GM12878 (cell line): Measurements from ENCODE around the gene SLC34A1. TPM values are rescaled to one million over a fixed set of nuclear protein-coding genes. Genes with fewer than 3 reads are reported as not detected.

ENCODE experiments used
- ATF7 ChIP-seq: fragments of 450-650 bp; IDR thresholded peaks from 2 replicates; pipeline ENCODE4 v1.6.1; 2016; ENCODE audit warnings: low read depth, mild to moderate bottlenecking
- BHLHE40 ChIP-seq, 2 experiments: fragments of 450-650 bp in 1 of 2; IDR thresholded peaks; 2 replicates each; pipeline ENCODE4 v1.6.1; 2011 to 2017; ENCODE audit warnings: low read depth in 2 of 2, borderline replicate concordance in 1 of 2, improper control_type of control experiment in 1 of 2, low read length in 1 of 2, mild to moderate bottlenecking in 1 of 2
- EED ChIP-seq: sonication (generic); IDR thresholded peaks from 2 replicates; pipeline ENCODE4 v1.6.1; 2016; ENCODE audit warnings: antibody characterized with exemption, low read depth
- FOXK2 ChIP-seq: fragments of 450-650 bp; IDR thresholded peaks from 2 replicates; pipeline ENCODE4 v1.6.1; 2017; ENCODE audit warnings: mild to moderate bottlenecking, moderate library complexity
- HDAC2 ChIP-seq: fragments of 200-600 bp; sonication (generic); IDR thresholded peaks from 2 replicates; pipeline ENCODE4 v1.6.1; 2017
- IRF4 ChIP-seq: IDR thresholded peaks from 2 replicates; pipeline ENCODE4 v1.6.1; 2011; ENCODE audit warnings: low read depth, low read length
- NFYB ChIP-seq: IDR thresholded peaks from 2 replicates; pipeline ENCODE4 v1.6.1; 2011; ENCODE audit warnings: low read depth, mild to moderate bottlenecking, low read length, improper control_type of control experiment, moderate library complexity; ENCODE audit not compliant: insufficient read depth
- PAX5 ChIP-seq: IDR thresholded peaks from 2 replicates; pipeline ENCODE4 v1.6.1; 2011; ENCODE audit warnings: low read depth, low read length, borderline replicate concordance
- PAX8 ChIP-seq: fragments of 450-650 bp; IDR thresholded peaks from 2 replicates; pipeline ENCODE4 v1.6.1; 2017; ENCODE audit warnings: mild to moderate bottlenecking, moderate library complexity
- POU2F2 ChIP-seq: IDR thresholded peaks from 3 replicates; pipeline ENCODE4 v1.6.1; 2011; ENCODE audit warnings: low read depth, mild to moderate bottlenecking, low read length, borderline replicate concordance
- SIN3A ChIP-seq: IDR thresholded peaks from 2 replicates; pipeline ENCODE4 v1.6.1; 2012; ENCODE audit warnings: low read depth, low read length, improper control_type of control experiment
- SMARCA5 ChIP-seq: fragments of 450-650 bp; IDR thresholded peaks from 2 replicates; pipeline ENCODE4 v1.6.1; 2017; ENCODE audit warnings: mild to moderate bottlenecking
- SMC3 ChIP-seq: IDR thresholded peaks from 2 replicates; pipeline ENCODE4 v1.6.1; 2011; ENCODE audit warnings: low read length, improper control_type of control experiment, borderline replicate concordance
- SP1 ChIP-seq: IDR thresholded peaks from one replicate; pipeline ENCODE4 v1.6.1; 2011; ENCODE audit warnings: low read depth, low read length
- SUZ12 ChIP-seq: fragments of 200-600 bp; sonication (generic); IDR thresholded peaks from one replicate; pipeline ENCODE4 v1.6.1; 2018; ENCODE audit warnings: antibody characterized with exemption, mild to moderate bottlenecking; ENCODE audit not compliant: unreplicated experiment
- polyA plus RNA-seq, 11 experiments: library from polyadenylated mRNA; depleted of rRNA in 4 of 11; unstranded in 6 of 11; stranded (reverse) in 5 of 11; fragments of >200 nt; fragmentation: Nextera tagmentation in 4 of 11; fragmentation: Illumina TruSeq in 1 of 11; extraction: Ambion mirVana in 4 of 11; extraction: Trizol in 1 of 11; gene quantifications; 1 replicate in 1 of 11; 2 replicates in 10 of 11; pipeline versions ENCODE4 v1.2.1 to v1.2.3, GENCODE V29; 2011 to 2016; ENCODE audit warnings: inconsistent platforms in 2 of 11, missing spikeins in 2 of 11, low read depth in 1 of 11
- total RNA-seq, 4 experiments: library from RNA; depleted of rRNA in 3 of 4; stranded (reverse); fragments of >200 nt in 3 of 4; fragmentation: Illumina TruSeq in 1 of 4; extraction: Trizol in 1 of 4; gene quantifications; 2 replicates each; pipeline versions ENCODE4 v1.2.1 to v1.2.3, GENCODE V29; 2013 to 2021
- TF ChIP-seq, protein P1 (sequence below): IDR thresholded peaks from 2 replicates; pipeline ENCODE4 v1.6.1; 2011; ENCODE audit warnings: mild to moderate bottlenecking, low read depth, low read length, moderate library complexity; ENCODE audit not compliant: insufficient replicate concordance
- TF ChIP-seq, protein P2 (sequence below): fragments of 450-650 bp; formaldehyde crosslinking; IDR thresholded peaks from 2 replicates; pipeline ENCODE4 v1.5.0; 2022; ENCODE audit warnings: mild to moderate bottlenecking, missing genetic modification characterization
- TF ChIP-seq, protein P3 (sequence below): fragments of 450-650 bp; IDR thresholded peaks from 2 replicates; pipeline ENCODE4 v1.6.1; 2017; ENCODE audit warnings: mild to moderate bottlenecking, moderate library complexity
- TF ChIP-seq, protein P4 (sequence below): fragments of 450-650 bp; IDR thresholded peaks from 2 replicates; pipeline ENCODE4 v1.6.1; 2017; ENCODE audit warnings: low read depth, mild to moderate bottlenecking, moderate library complexity

Gene SLC34A1
- total and polyA plus RNA-seq, 10 of the 15 experiments (the other 5 are each of a cell fraction or from before 2014, with no cell fraction given): 0.03 to 0.14 (median 0.09) TPM; not detected in 2

DNA sequence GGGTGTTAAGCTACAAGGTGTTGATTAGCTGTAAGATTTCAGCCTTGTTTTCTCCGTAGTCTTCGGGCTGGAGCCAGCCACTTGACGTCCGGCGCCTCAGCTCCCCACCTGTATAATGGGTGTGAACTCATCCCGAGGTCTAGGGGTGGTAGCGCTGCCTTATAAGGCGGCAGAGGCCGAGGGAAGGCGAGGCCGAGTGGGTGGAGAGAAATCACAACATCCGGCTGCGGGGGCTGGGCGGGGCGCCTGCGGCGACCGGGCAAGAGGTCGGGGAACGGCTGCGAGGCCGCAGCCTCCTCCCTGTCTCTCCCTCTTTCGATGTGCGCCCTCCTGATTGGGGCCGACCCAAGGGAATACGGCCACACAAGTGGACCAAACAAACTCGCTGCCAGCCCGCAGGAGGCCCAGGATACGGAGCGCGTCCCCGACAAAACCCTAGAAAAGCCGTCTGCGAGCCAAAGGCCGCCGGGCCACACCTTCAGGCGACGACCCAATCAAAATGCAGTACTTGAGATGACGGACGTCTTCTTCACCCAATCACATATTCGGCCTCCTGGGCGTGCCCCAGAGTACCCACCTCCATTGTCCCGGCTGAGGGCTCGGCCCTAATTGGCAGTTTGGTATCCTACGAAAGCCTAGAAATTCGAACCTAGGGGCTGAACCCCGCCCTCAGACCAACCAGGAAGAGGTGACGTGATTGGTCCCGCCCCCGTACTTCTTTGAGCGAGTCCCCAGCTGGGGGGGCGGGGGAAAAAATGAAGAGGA is 41.7 kb downstream of the SLC34A1 start (continued):
- TF ChIP-seq BHLHE40 (IDR thresholded peaks at IDR 0.05; ENCODE audit: borderline replicate concordance in 1 of 2, low read depth in 2 of 2, low read length in 1 of 2): peak; percentile 3 to 64; a peak in 1 of 4 replicates
- no peak for TF ChIP-seq SIN3A
- TF ChIP-seq FOXK2: peak; percentile 77
- TF ChIP-seq ATF7: peak; percentile 96
- TF ChIP-seq, protein P1, sequence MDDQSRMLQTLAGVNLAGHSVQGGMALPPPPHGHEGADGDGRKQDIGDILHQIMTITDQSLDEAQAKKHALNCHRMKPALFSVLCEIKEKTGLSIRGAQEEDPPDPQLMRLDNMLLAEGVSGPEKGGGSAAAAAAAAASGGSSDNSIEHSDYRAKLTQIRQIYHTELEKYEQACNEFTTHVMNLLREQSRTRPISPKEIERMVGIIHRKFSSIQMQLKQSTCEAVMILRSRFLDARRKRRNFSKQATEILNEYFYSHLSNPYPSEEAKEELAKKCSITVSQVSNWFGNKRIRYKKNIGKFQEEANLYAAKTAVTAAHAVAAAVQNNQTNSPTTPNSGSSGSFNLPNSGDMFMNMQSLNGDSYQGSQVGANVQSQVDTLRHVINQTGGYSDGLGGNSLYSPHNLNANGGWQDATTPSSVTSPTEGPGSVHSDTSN: peak; percentile 97
- TF ChIP-seq SMARCA5: peak; percentile 97; the same call in 1 of the 2 replicates
- TF ChIP-seq IRF4: no peak
- no peak for TF ChIP-seq PAX8
- peak; percentile 80; the same call in 2 of the 3 replicates for TF ChIP-seq POU2F2
- TF ChIP-seq SMC3: 0 out of 2 replicates have a peak, but pooled peaks have one; percentile 6
- peak; percentile 96 for TF ChIP-seq NFYB
- TF ChIP-seq, protein P2, sequence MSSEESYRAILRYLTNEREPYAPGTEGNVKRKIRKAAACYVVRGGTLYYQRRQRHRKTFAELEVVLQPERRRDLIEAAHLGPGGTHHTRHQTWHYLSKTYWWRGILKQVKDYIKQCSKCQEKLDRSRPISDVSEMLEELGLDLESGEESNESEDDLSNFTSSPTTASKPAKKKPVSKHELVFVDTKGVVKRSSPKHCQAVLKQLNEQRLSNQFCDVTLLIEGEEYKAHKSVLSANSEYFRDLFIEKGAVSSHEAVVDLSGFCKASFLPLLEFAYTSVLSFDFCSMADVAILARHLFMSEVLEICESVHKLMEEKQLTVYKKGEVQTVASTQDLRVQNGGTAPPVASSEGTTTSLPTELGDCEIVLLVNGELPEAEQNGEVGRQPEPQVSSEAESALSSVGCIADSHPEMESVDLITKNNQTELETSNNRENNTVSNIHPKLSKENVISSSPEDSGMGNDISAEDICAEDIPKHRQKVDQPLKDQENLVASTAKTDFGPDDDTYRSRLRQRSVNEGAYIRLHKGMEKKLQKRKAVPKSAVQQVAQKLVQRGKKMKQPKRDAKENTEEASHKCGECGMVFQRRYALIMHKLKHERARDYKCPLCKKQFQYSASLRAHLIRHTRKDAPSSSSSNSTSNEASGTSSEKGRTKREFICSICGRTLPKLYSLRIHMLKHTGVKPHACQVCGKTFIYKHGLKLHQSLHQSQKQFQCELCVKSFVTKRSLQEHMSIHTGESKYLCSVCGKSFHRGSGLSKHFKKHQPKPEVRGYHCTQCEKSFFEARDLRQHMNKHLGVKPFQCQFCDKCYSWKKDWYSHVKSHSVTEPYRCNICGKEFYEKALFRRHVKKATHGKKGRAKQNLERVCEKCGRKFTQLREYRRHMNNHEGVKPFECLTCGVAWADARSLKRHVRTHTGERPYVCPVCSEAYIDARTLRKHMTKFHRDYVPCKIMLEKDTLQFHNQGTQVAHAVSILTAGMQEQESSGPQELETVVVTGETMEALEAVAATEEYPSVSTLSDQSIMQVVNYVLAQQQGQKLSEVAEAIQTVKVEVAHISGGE: no peak
- no peak for TF ChIP-seq PAX5
- no peak for TF ChIP-seq HDAC2
- TF ChIP-seq EED: peak; percentile 74
- TF ChIP-seq, protein P3, sequence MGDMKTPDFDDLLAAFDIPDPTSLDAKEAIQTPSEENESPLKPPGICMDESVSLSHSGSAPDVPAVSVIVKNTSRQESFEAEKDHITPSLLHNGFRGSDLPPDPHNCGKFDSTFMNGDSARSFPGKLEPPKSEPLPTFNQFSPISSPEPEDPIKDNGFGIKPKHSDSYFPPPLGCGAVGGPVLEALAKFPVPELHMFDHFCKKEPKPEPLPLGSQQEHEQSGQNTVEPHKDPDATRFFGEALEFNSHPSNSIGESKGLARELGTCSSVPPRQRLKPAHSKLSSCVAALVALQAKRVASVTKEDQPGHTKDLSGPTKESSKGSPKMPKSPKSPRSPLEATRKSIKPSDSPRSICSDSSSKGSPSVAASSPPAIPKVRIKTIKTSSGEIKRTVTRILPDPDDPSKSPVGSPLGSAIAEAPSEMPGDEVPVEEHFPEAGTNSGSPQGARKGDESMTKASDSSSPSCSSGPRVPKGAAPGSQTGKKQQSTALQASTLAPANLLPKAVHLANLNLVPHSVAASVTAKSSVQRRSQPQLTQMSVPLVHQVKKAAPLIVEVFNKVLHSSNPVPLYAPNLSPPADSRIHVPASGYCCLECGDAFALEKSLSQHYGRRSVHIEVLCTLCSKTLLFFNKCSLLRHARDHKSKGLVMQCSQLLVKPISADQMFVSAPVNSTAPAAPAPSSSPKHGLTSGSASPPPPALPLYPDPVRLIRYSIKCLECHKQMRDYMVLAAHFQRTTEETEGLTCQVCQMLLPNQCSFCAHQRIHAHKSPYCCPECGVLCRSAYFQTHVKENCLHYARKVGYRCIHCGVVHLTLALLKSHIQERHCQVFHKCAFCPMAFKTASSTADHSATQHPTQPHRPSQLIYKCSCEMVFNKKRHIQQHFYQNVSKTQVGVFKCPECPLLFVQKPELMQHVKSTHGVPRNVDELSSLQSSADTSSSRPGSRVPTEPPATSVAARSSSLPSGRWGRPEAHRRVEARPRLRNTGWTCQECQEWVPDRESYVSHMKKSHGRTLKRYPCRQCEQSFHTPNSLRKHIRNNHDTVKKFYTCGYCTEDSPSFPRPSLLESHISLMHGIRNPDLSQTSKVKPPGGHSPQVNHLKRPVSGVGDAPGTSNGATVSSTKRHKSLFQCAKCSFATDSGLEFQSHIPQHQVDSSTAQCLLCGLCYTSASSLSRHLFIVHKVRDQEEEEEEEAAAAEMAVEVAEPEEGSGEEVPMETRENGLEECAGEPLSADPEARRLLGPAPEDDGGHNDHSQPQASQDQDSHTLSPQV: no peak; the same call in 1 of the 2 replicates
- TF ChIP-seq, protein P4, sequence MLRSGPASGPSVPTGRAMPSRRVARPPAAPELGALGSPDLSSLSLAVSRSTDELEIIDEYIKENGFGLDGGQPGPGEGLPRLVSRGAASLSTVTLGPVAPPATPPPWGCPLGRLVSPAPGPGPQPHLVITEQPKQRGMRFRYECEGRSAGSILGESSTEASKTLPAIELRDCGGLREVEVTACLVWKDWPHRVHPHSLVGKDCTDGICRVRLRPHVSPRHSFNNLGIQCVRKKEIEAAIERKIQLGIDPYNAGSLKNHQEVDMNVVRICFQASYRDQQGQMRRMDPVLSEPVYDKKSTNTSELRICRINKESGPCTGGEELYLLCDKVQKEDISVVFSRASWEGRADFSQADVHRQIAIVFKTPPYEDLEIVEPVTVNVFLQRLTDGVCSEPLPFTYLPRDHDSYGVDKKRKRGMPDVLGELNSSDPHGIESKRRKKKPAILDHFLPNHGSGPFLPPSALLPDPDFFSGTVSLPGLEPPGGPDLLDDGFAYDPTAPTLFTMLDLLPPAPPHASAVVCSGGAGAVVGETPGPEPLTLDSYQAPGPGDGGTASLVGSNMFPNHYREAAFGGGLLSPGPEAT: peak; percentile 73; the same call in 1 of the 2 replicates
- TF ChIP-seq SUZ12: no peak
- peak; percentile 91 for TF ChIP-seq SP1
